ENCODE results near the gene SIX5.
"Not testable (repeated sequence)": the region's sequence is repeated elsewhere in the genome, so short reads cannot be mapped to it uniquely, and the experiment has no call there.

The SIX5 gene

GRCh38 chr19:45753548-45753947 is 15.5 kb downstream of the SIX5 start:
- DNase-seq, result no peak

- DNase-seq, result no peak
These were observed 16.4 kb downstream of the SIX5 start for GRCh38 chr19:45752639-45753038.

- DNase-seq, result not testable (repeated sequence)
These were observed 17.6 kb downstream of the SIX5 start for GRCh38 chr19:45751483-45751882.

- DNase-seq, result no peak
These were observed 21.5 kb downstream of the SIX5 start for GRCh38 chr19:45747513-45747912.

- no peak for DNase-seq
These were observed 22.2 kb downstream of the SIX5 start for GRCh38 chr19:45746866-45747265.

- DNase-seq, result no peak
These were observed 23.4 kb downstream of the SIX5 start for GRCh38 chr19:45745606-45746005.

- no peak for DNase-seq
These were observed 26.1 kb downstream of the SIX5 start for GRCh38 chr19:45742969-45743368.

GRCh38 chr19:45739498-45740439 is 29.3 kb downstream of the SIX5 start:
- no peak for DNase-seq

- no peak for DNase-seq
These were observed 35.8 kb downstream of the SIX5 start, which contains the start of gene MEIOSIN for GRCh38 chr19:45733160-45733810. TSS of gene MEIOSIN (plus strand) at chr19:45733439. CDS start at chr19:45735377, 1,938 bp downstream.

GRCh38 chr19:45730368-45731288 is 38.4 kb downstream of the SIX5 start, which contains the start of gene FBXO46:
TSS of gene FBXO46 (minus strand) at chr19:45730896. CDS start at chr19:45713495, 17,401 bp downstream.
- peak; percentile 94 to 95 for DNase-seq

GRCh38 chr19:45729800-45730290 is 39.2 kb downstream of the SIX5 start:
- peak; percentile 43 to 48 for DNase-seq

- not testable (repeated sequence) for DNase-seq
These were observed 40.4 kb downstream of the SIX5 start for GRCh38 chr19:45728683-45729082.

- not testable (repeated sequence) for DNase-seq
These were observed 49.0 kb downstream of the SIX5 start for GRCh38 chr19:45720065-45720464.

GRCh38 chr19:45717983-45718650 is 50.9 kb downstream of the SIX5 start:
- no peak for DNase-seq

GRCh38 chr19:45717131-45717982 is 51.7 kb downstream of the SIX5 start:
- DNase-seq, result peak; percentile 98

- peak in 1 of 2 experiments; percentile 55 for DNase-seq
These were observed 52.5 kb downstream of the SIX5 start for GRCh38 chr19:45716359-45717130.

GRCh38 chr19:45715139-45715538 is 53.9 kb downstream of the SIX5 start:
- DNase-seq, result no peak
